EH (cell line): ENCODE results near the gene RYR2.
"Not testable (repeated sequence)": the region's sequence is repeated elsewhere in the genome, so short reads cannot be mapped to it uniquely, and the experiment has no call there.

ENCODE experiments used
- DNase-seq: peaks from one replicate; pipeline ENCODE4 v3.0.0-alpha.2; 2015; ENCODE audit warnings: low read depth

The RYR2 gene

GRCh38 chr1:237791592-237791991 is 749.6 kb downstream of the RYR2 start:
- no peak for DNase-seq

GRCh38 chr1:237792149-237792548 is 750.2 kb downstream of the RYR2 start:
- no peak for DNase-seq

GRCh38 chr1:237792726-237793125 is 750.7 kb downstream of the RYR2 start:
- no peak for DNase-seq

GRCh38 chr1:237794071-237794470 is 752.1 kb downstream of the RYR2 start:
- DNase-seq = no peak

GRCh38 chr1:237795558-237795957 is 753.6 kb downstream of the RYR2 start:
- DNase-seq = no peak

GRCh38 chr1:237799762-237800474 is 757.9 kb downstream of the RYR2 start:
- no peak for DNase-seq

GRCh38 chr1:237804516-237804915 is 762.5 kb downstream of the RYR2 start:
- no peak for DNase-seq

GRCh38 chr1:237809099-237809498 is 767.1 kb downstream of the RYR2 start:
- no peak for DNase-seq

- no peak for DNase-seq
These were observed 769.6 kb downstream of the RYR2 start for GRCh38 chr1:237811633-237812032.

- no peak for DNase-seq
These were observed 770.1 kb downstream of the RYR2 start for GRCh38 chr1:237812061-237812460.

GRCh38 chr1:237814319-237814924 is 772.4 kb downstream of the RYR2 start:
- no peak for DNase-seq

- no peak for DNase-seq
These were observed 775.3 kb downstream of the RYR2 start for GRCh38 chr1:237817277-237817676.

GRCh38 chr1:237820634-237821033 is 778.6 kb downstream of the RYR2 start:
- DNase-seq = not testable (repeated sequence)

- no peak for DNase-seq
These were observed 790.9 kb downstream of the RYR2 start for GRCh38 chr1:237832858-237833257.

- no peak for DNase-seq
These were observed 792.1 kb downstream of the RYR2 start for GRCh38 chr1:237834048-237834447.

- no peak for DNase-seq
These were observed 792.5 kb downstream of the RYR2 start for GRCh38 chr1:237834461-237834860.

GRCh38 chr1:237838320-237838719 is 796.3 kb downstream of the RYR2 start:
- DNase-seq = no peak

GRCh38 chr1:237838904-237839534 is 797.0 kb downstream of the RYR2 start:
- DNase-seq = no peak

GRCh38 chr1:237841485-237841884 is 799.5 kb downstream of the RYR2 start:
- DNase-seq = no peak

GRCh38 chr1:237843516-237843915 is 801.5 kb downstream of the RYR2 start:
- not testable (repeated sequence) for DNase-seq

- no peak for DNase-seq
These were observed 809.3 kb downstream of the RYR2 start for GRCh38 chr1:237851210-237851845.

GRCh38 chr1:237852342-237852741 is 810.4 kb downstream of the RYR2 start:
- DNase-seq = no peak

- DNase-seq = no peak
These were observed 815.5 kb downstream of the RYR2 start for GRCh38 chr1:237857455-237857854.
